SK-N-SH (cell line): ENCODE measurements around the gene GSG1. TPM values are rescaled to one million over a fixed set of nuclear protein-coding genes. Genes with fewer than 3 reads are reported as not detected.

Source experiments
- CTCF ChIA-PET: fragments of 300-600, 350-600 bp; formaldehyde crosslinking; extraction: SDS; loops from one replicate; lab custom pipeline; 2021; lab: Yijun Ruan, JAX
- POLR2A ChIA-PET: fragments of 350-600 bp; sonication (Branson Sonifier 250); formaldehyde crosslinking; extraction: SDS; loops from one replicate; lab custom pipeline; 2020; ENCODE audit warnings: antibody characterized with exemption, inconsistent platforms; lab: Yijun Ruan, JAX
- DNase-seq: peaks from one replicate; pipeline ENCODE4 v3.0.0; 2012
- H2AFZ ChIP-seq: fragments of 200-600 bp; sonication (generic); 2 replicates; pipeline ENCODE4 v1.8.1; 2016; ENCODE audit warnings: antibody characterized with exemption, mild to moderate bottlenecking, low read depth
- H3F3A ChIP-seq: fragments of 200-600 bp; sonication (generic); replicated peaks from 2 replicates; pipeline ENCODE3; 2016; ENCODE audit warnings: antibody characterized with exemption, mild to moderate bottlenecking; ENCODE audit not compliant: insufficient read depth
- H3K27ac ChIP-seq, 2 experiments: fragments of 200-500 bp in 1 of 2; fragments of 200-600 bp in 1 of 2; sonication (Bioruptor generic) in 1 of 2; sonication (generic), shearing (Covaris generic) in 1 of 2; 2 replicates each; pipeline versions ENCODE4 v1.5.1 to v1.6.1; 2014 to 2016; ENCODE audit warnings: low read depth in 2 of 2, inconsistent platforms in 1 of 2, low read length in 1 of 2, mild to moderate bottlenecking in 1 of 2, mixed read lengths in 1 of 2
- H3K27me3 ChIP-seq: fragments of 200-600 bp; sonication (generic), shearing (Covaris generic); 2 replicates; pipeline ENCODE4 v1.6.1; 2016; ENCODE audit warnings: mixed run types; ENCODE audit not compliant: insufficient read depth
- H3K36me3 ChIP-seq, 2 experiments: fragments of 200-500 bp in 1 of 2; fragments of 200-600 bp in 1 of 2; sonication (Bioruptor generic) in 1 of 2; sonication (generic) in 1 of 2; replicated peaks in 1 of 2; 2 replicates each; pipeline versions ENCODE3 to v1.5.1; 2014 to 2016; ENCODE audit warnings: low read length in 1 of 2, mild to moderate bottlenecking in 1 of 2; ENCODE audit not compliant: insufficient read depth in 2 of 2, control insufficient read depth in 1 of 2
- H3K4me1 ChIP-seq, 2 experiments: fragments of 200-500 bp in 1 of 2; fragments of 200-600 bp in 1 of 2; sonication (Bioruptor generic) in 1 of 2; sonication (generic), shearing (Covaris generic) in 1 of 2; 2 replicates each; pipeline versions ENCODE4 v1.5.1 to v1.6.1; 2014 to 2016; ENCODE audit warnings: low read depth in 1 of 2, low read length in 1 of 2, mixed run types in 1 of 2; ENCODE audit not compliant: insufficient read depth in 2 of 2, control insufficient read depth in 1 of 2
- H3K4me2 ChIP-seq: fragments of 200-600 bp; sonication (generic), shearing (Covaris generic); 2 replicates; pipeline ENCODE4 v1.6.1; 2017; ENCODE audit warnings: mixed run types
- H3K4me3 ChIP-seq, 2 experiments: fragments of 200-500 bp in 1 of 2; fragments of 200-600 bp in 1 of 2; sonication (Bioruptor generic) in 1 of 2; sonication (generic), shearing (Covaris generic) in 1 of 2; 2 replicates each; pipeline versions ENCODE4 v1.5.1 to v1.8.1; 2014 to 2016; ENCODE audit warnings: low read depth in 2 of 2, inconsistent platforms in 1 of 2, low read length in 1 of 2, mild to moderate bottlenecking in 1 of 2, mixed read lengths in 1 of 2, moderate library complexity in 1 of 2
- H3K79me2 ChIP-seq: fragments of 200-600 bp; sonication (generic); 2 replicates; pipeline ENCODE4 v1.8.1; 2017; ENCODE audit warnings: mild to moderate bottlenecking; ENCODE audit not compliant: insufficient read depth
- H3K9ac ChIP-seq: fragments of 200-600 bp; sonication (generic); 2 replicates; pipeline ENCODE4 v1.6.1; 2017; ENCODE audit warnings: mixed run types
- H3K9me2 ChIP-seq: fragments of 200-600 bp; sonication (generic); 2 replicates; pipeline ENCODE4 v1.6.1; 2017; ENCODE audit warnings: mixed run types
- H3K9me3 ChIP-seq: fragments of 200-600 bp; sonication (generic); 2 replicates; pipeline ENCODE4 v1.6.1; 2017; ENCODE audit warnings: mixed run types, mild to moderate bottlenecking, moderate library complexity
- H4K20me1 ChIP-seq: fragments of 200-600 bp; sonication (generic); 2 replicates; pipeline ENCODE4 v1.6.1; 2017; ENCODE audit warnings: mild to moderate bottlenecking, mixed run types; ENCODE audit not compliant: insufficient read depth
- CHD2 ChIP-seq: fragments of 150-350 bp; IDR thresholded peaks from 2 replicates; pipeline ENCODE4 v1.6.1; 2018; ENCODE audit warnings: low read length; ENCODE audit not compliant: partially characterized antibody
- CTCF ChIP-seq: fragments of 200-600 bp; sonication (generic); IDR thresholded peaks from 2 replicates; pipeline ENCODE4 v1.6.1; 2017; ENCODE audit warnings: antibody characterized with exemption, mild to moderate bottlenecking, moderate library complexity
- EP300 ChIP-seq, 2 experiments: IDR thresholded peaks; 2 replicates each; pipeline versions ENCODE4 v1.4.0 to v1.6.1; 2012; ENCODE audit warnings: borderline replicate concordance in 1 of 2, low read depth in 1 of 2, low read length in 1 of 2
- FOXJ3 ChIP-seq: sonication (generic); formaldehyde crosslinking; IDR thresholded peaks from 2 replicates; pipeline ENCODE4 v1.5.1; 2020; ENCODE audit warnings: mild to moderate bottlenecking, missing genetic modification reagents
- GABPA ChIP-seq: IDR thresholded peaks from 2 replicates; pipeline ENCODE4 v1.4.0; 2012; ENCODE audit warnings: low read depth, mild to moderate bottlenecking
- JUND ChIP-seq: IDR thresholded peaks from 2 replicates; pipeline ENCODE4 v1.4.0; 2012
- NFIC ChIP-seq: IDR thresholded peaks from 2 replicates; pipeline ENCODE4 v1.4.0; 2012; ENCODE audit warnings: borderline replicate concordance
- RAD21 ChIP-seq: IDR thresholded peaks from 2 replicates; pipeline ENCODE4 v1.6.1; 2012; ENCODE audit warnings: mild to moderate bottlenecking, low read length
- RCOR1 ChIP-seq: fragments of 150-350 bp; IDR thresholded peaks from 2 replicates; pipeline ENCODE4 v1.6.1; 2017; ENCODE audit warnings: antibody characterized with exemption, low read length
- RXRA ChIP-seq: IDR thresholded peaks from 2 replicates; pipeline ENCODE4 v1.4.0; 2012; ENCODE audit warnings: low read depth, mild to moderate bottlenecking, borderline replicate concordance
- SIN3A ChIP-seq: IDR thresholded peaks from 2 replicates; pipeline ENCODE4 v1.6.1; 2012; ENCODE audit warnings: low read depth, mild to moderate bottlenecking, low read length, moderate library complexity, borderline replicate concordance
- TAF1 ChIP-seq: IDR thresholded peaks from 2 replicates; pipeline ENCODE4 v1.6.1; 2012; ENCODE audit warnings: low read depth, mild to moderate bottlenecking, low read length, moderate library complexity, borderline replicate concordance
- YY1 ChIP-seq: IDR thresholded peaks from 2 replicates; pipeline ENCODE4 v1.4.0; 2012; ENCODE audit warnings: low read depth, mild to moderate bottlenecking
- WGBS: methylation state at CpG from one replicate; pipeline ENCODE4 v1.1.6; 2017; ENCODE audit warnings: low lambda C conversion rate; 5-methylcytosine and 5-hydroxymethylcytosine counted together
- polyA plus RNA-seq, 3 experiments: library from polyadenylated mRNA; depleted of rRNA; stranded (reverse); fragments of >200 nt; gene quantifications; 2 replicates each; pipeline ENCODE4 v1.2.3, GENCODE V29; 2012
- TF ChIP-seq, protein P1 (sequence below): IDR thresholded peaks from 2 replicates; pipeline ENCODE4; 2012
- TF ChIP-seq, protein P2 (sequence below): IDR thresholded peaks from 2 replicates; pipeline ENCODE4 v1.4.0; 2012; ENCODE audit warnings: low read depth, borderline replicate concordance

The GSG1 gene
- polyA plus RNA-seq, 1 of the 3 experiments (the other 2 are of a cell fraction), result 0.39 TPM

GRCh38 chr12:13120413-13120812, 16.9 kb upstream of the GSG1 start:
- WGBS, result 76% methylated on average over 3 of the region's 3 CpGs
- Histone ChIP-seq H3K27me3 (no peaks in the 10 kb centered on the region), H3F3A (no peaks in the 10 kb centered on the region), H2AFZ (no peak overlapping the region), H3K4me1 (peaks cover 0 to 6% of the 10 kb centered on the region in 2 experiments; a peak in 1 of 4 replicates), H4K20me1 (no peaks in the 10 kb centered on the region), H3K9me2 (no peaks in the 10 kb centered on the region), H3K4me2 (no peak overlapping the region), H3K4me3 (no peak overlapping the region), H3K79me2 (no peaks in the 10 kb centered on the region), H3K9ac (no peak overlapping the region), H3K36me3 (no peaks in the 10 kb centered on the region), H3K27ac (no peak overlapping the region), H3K9me3 (no peaks in the 10 kb centered on the region)
- no peak for DNase-seq
- POLR2A ChIA-PET, result no interaction called here
- CTCF ChIA-PET, result no interaction called here
- TF ChIP-seq JUND (no peak), YY1 (no peak), EP300 (IDR thresholded peaks at IDR 0.05; ENCODE audit: borderline replicate concordance in 1 of 2, low read depth in 1 of 2, low read length in 1 of 2) (no peak), CHD2 (no peak), GABPA (no peak), RCOR1 (no peak), SIN3A (no peak), NFIC (no peak), CTCF (no peak), RAD21 (no peak), FOXJ3 (no peak), RXRA (no peak), TAF1 (no peak)
- TF ChIP-seq, protein P1, sequence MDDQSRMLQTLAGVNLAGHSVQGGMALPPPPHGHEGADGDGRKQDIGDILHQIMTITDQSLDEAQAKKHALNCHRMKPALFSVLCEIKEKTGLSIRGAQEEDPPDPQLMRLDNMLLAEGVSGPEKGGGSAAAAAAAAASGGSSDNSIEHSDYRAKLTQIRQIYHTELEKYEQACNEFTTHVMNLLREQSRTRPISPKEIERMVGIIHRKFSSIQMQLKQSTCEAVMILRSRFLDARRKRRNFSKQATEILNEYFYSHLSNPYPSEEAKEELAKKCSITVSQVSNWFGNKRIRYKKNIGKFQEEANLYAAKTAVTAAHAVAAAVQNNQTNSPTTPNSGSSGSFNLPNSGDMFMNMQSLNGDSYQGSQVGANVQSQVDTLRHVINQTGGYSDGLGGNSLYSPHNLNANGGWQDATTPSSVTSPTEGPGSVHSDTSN, result no peak
- TF ChIP-seq, protein P2, sequence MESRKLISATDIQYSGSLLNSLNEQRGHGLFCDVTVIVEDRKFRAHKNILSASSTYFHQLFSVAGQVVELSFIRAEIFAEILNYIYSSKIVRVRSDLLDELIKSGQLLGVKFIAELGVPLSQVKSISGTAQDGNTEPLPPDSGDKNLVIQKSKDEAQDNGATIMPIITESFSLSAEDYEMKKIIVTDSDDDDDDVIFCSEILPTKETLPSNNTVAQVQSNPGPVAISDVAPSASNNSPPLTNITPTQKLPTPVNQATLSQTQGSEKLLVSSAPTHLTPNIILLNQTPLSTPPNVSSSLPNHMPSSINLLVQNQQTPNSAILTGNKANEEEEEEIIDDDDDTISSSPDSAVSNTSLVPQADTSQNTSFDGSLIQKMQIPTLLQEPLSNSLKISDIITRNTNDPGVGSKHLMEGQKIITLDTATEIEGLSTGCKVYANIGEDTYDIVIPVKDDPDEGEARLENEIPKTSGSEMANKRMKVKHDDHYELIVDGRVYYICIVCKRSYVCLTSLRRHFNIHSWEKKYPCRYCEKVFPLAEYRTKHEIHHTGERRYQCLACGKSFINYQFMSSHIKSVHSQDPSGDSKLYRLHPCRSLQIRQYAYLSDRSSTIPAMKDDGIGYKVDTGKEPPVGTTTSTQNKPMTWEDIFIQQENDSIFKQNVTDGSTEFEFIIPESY, result no peak
